HG03280 (cell line): Measurements from ENCODE around the gene COL1A2.

Experiments used
- ATAC-seq: cut with Tn5 transposase; IDR thresholded peaks from one replicate; pipeline ENCODE4 v1.9.1; 2021; ENCODE audit warnings: mild to moderate bottlenecking, moderate library complexity; ENCODE audit not compliant: unreplicated experiment

COL1A2 gene

GRCh38 chr7:94477878-94478277 is 83.2 kb downstream of the COL1A2 start:
- ATAC-seq, result no peak

GRCh38 chr7:94478648-94479214 is 84.0 kb downstream of the COL1A2 start:
- no peak for ATAC-seq
